Heart right ventricle (tissue), 16 donors: ENCODE measurements around the gene TLN1. TPM values are rescaled to one million over a fixed set of nuclear protein-coding genes. Genes with fewer than 3 reads are reported as not detected.
A peak's percentile ranks its signal among the peaks of the same experiment; 100 is the strongest.

Experiments used
- ATAC-seq, 8 donors: fragments of 200-7000 bp; cut with Tn5 transposase; one replicate each; pipeline ENCODE4 v1.9.1; 2020; ENCODE audit warnings: mild to moderate bottlenecking in 8 of 8, moderate library complexity in 8 of 8, moderate number of reproducible peaks in 1 of 8
- DNase-seq, 2 donors: peaks; one replicate each; pipeline ENCODE4 v3.0.0-alpha.2; 2020
- H3K27ac ChIP-seq, 10 donors: fragments of 200-600 bp; sonication (generic) in 2 of 10; one replicate each; pipeline versions ENCODE4 v1.5.0 to v1.8.0; 2020 to 2022; ENCODE audit warnings: mild to moderate bottlenecking in 3 of 10
- H3K27me3 ChIP-seq, 7 donors: fragments of 200-600 bp; one replicate each; pipeline ENCODE4 v1.8.0; 2021 to 2022; ENCODE audit warnings: mild to moderate bottlenecking in 2 of 7
- H3K36me3 ChIP-seq, 9 donors: fragments of 200-600 bp; sonication (generic) in 1 of 9; one replicate each; pipeline versions ENCODE4 v1.5.0 to v1.8.0; 2020 to 2022; ENCODE audit warnings: mild to moderate bottlenecking in 2 of 9
- H3K4me1 ChIP-seq, 9 donors: fragments of 200-600 bp; sonication (generic) in 1 of 9; one replicate each; pipeline versions ENCODE4 v1.5.0 to v1.8.0; 2020 to 2022; ENCODE audit warnings: mild to moderate bottlenecking in 4 of 9
- H3K4me3 ChIP-seq, 10 donors: fragments of 200-600 bp; sonication (generic) in 2 of 10; one replicate each; pipeline versions ENCODE4 v1.5.0 to v1.8.0; 2020 to 2022; ENCODE audit warnings: mild to moderate bottlenecking in 7 of 10, moderate library complexity in 2 of 10
- H3K9me3 ChIP-seq, 11 donors: fragments of 200-600 bp in 10 of 11; sonication (generic) in 2 of 11; one replicate each; pipeline versions ENCODE4 v1.5.0 to v1.8.0; 2013 to 2022; ENCODE audit warnings: mild to moderate bottlenecking in 2 of 11, control low read depth in 1 of 11, moderate library complexity in 1 of 11
- CTCF ChIP-seq, 9 donors: fragments of 200-600 bp; sonication (generic) in 2 of 9; IDR thresholded peaks; one replicate each; pipeline versions ENCODE4 v1.5.0 to v1.8.0; 2021 to 2022; ENCODE audit warnings: antibody characterized with exemption in 9 of 9, mild to moderate bottlenecking in 5 of 9, moderate library complexity in 1 of 9
- WGBS, 2 donors: extraction: QIAGEN DNeasy Blood & Tissue Kit; methylation state at CpG; one replicate each; pipeline ENCODE4 v1.1.7; 2013; ENCODE audit warnings: inconsistent platforms in 1 of 2; 5-methylcytosine and 5-hydroxymethylcytosine counted together
- intact Hi-C, 10 donors: fragments of 100-400 bp; cut with DNase I; formaldehyde crosslinking; loops; one replicate each; pipeline versions ENCODE4 v1.11.1 to v1.14.2; 2022
- polyA plus RNA-seq, 2 donors: library from polyadenylated mRNA; stranded (reverse); fragments of 200-250 nt; gene quantifications; one replicate each; pipeline ENCODE4 v1.2.3, GENCODE V29; 2013
- total RNA-seq, 10 donors: library from RNA; stranded (reverse); fragmentation: NEBNext Ultra II Directional in 3 of 10; extraction: Animal tissue kit (Norgen Biotek cat#: 25700) in 3 of 10; gene quantifications; one replicate each; pipeline versions ENCODE4 v1.2.1 to v1.2.4, GENCODE V29; 2021 to 2023
- donor health status: Arrhythmogenic right ventricular cardiomyopathy.
- donor health status: ischemic (EF 13 %, LVEDD 7.1; RV severe dilation, severe dysfunction).
- donor health status: healthy with polysubstance abuse.
- donor health status: DM: no; HTN: yes; CAD: no.
- donor health status: DM: no; HTN: no; CAD: no.
- donor health status: ischemic (EF 25% LVEDD 6.9; RV normal size, moderate dysfunction).
- donor health status: ischemic (EF 25% LVEDD 5.7; RV mildly dilated, moderate dysfunction).
- donor health status: healthy.
- donor health status: DM: yes; HTN: yes; CAD: no.
- donor health status: Ischemic cardiomyopathy.
- donor health status: ischemic (EF 35%, LVEDD 5.7; RV mildly dilated, moderate dysfunction).
- donor health status: nonischemic (EF 11% LVEDD 7.7; RV severe dilation, severe dysfunction).
- donor health status: DM: yes; HTN: yes; CAD: no.
- donor health status: PGD.
- donor health status: ischemic (EF 29% LVEDD 5.4; RV normal size, mild dysfunction).
- donor health status: nonischemic (EF 23%, LVEDD 6.1; RV moderate dilation, normal function).

The TLN1 gene
- total and polyA plus RNA-seq, 12 donors: 99.6 to 323 (median 238) TPM

GRCh38 chr9:35723426-35723825, 8.6 kb downstream of the TLN1 start:
- ATAC-seq: no peak
- H3K4me3 ChIP-seq: no peak overlapping the region
- peaks cover 17 to 31% (median 27%) of the 10 kb centered on the region in 9 donors for H3K4me1 ChIP-seq
- no peak overlapping the region for H3K27ac ChIP-seq
- no peaks in the 10 kb centered on the region for H3K9me3 ChIP-seq
- no peak for TF ChIP-seq CTCF (IDR thresholded peaks at IDR 0.05)
- no peak for DNase-seq
- H3K27me3 ChIP-seq: no peaks in the 10 kb centered on the region
- intact Hi-C loops: loop anchor here in 2 of 10 donors (10.0 kb wide), 1 partner anchor 59 kb away; the partner anchor contains the start of gene ARHGEF39 (in 2 of the 2)
- peaks cover 14 to 92% (median 65%) of the 10 kb centered on the region in 9 donors for H3K36me3 ChIP-seq
- 83 to 86% methylated on average over 2 of the region's 2 CpGs for WGBS, 2 donors

- WGBS, 2 donors: 93 to 97% methylated on average over 4 of the region's 4 CpGs
- no peaks in the 10 kb centered on the region for H3K4me1 ChIP-seq
These were observed 12.4 kb downstream of the TLN1 start for GRCh38 chr9:35719546-35719945.

GRCh38 chr9:35718721-35719511, 13.1 kb downstream of the TLN1 start:
- intact Hi-C loops: no loop called here
- peaks cover 25 to 100% (median 98%) of the 10 kb centered on the region in 9 donors for H3K36me3 ChIP-seq
- peak in 2 of 8 donors; percentile 6 to 12 for ATAC-seq
- no peak for DNase-seq
- 91 to 92% methylated on average over 15 of the region's 15 CpGs for WGBS, 2 donors
- no peak overlapping the region for H3K4me3 ChIP-seq
- no peaks in the 10 kb centered on the region for H3K27me3 ChIP-seq
- H3K27ac ChIP-seq: no peak overlapping the region
- H3K9me3 ChIP-seq: no peaks in the 10 kb centered on the region
- no peak for TF ChIP-seq CTCF (IDR thresholded peaks at IDR 0.05)
- no peaks in the 10 kb centered on the region for H3K4me1 ChIP-seq

More at GRCh38 chr9:35719546-35719945, 12.4 kb downstream of the TLN1 start:
- Histone ChIP-seq H3K9me3 (no peaks in the 10 kb centered on the region), H3K27ac (no peak overlapping the region), H3K4me3 (no peak overlapping the region), H3K36me3 (peaks cover 23 to 100% (median 98%) of the 10 kb centered on the region in 9 donors), H3K27me3 (no peaks in the 10 kb centered on the region)
- TF ChIP-seq CTCF (IDR thresholded peaks at IDR 0.05): no peak
- ATAC-seq (no peak), DNase-seq (no peak)
- intact Hi-C loops: no loop called here

GRCh38 chr9:35717132-35717870, 14.7 kb downstream of the TLN1 start:
- ATAC-seq: no peak
- H3K36me3 ChIP-seq: peaks cover 26 to 100% (median 100%) of the 10 kb centered on the region in 9 donors
- H3K4me3 ChIP-seq: no peak overlapping the region
- H3K4me1 ChIP-seq: no peaks in the 10 kb centered on the region
- no peaks in the 10 kb centered on the region for H3K9me3 ChIP-seq
- no peak for TF ChIP-seq CTCF (IDR thresholded peaks at IDR 0.05)
- H3K27me3 ChIP-seq: no peaks in the 10 kb centered on the region
- WGBS, 2 donors: 91 to 94% methylated on average over 14 of the region's 14 CpGs
- DNase-seq: no peak
- intact Hi-C loops: no loop called here
- H3K27ac ChIP-seq: no peak overlapping the region
